NT2/D1 (cell line): Measurements from ENCODE around the gene KIF20B.

Experiments
- DNase-seq: peaks from one replicate; pipeline ENCODE4 v3.0.0-alpha.2; 2011; ENCODE audit warnings: low read depth, low spot score
- H3K27me3 ChIP-seq: 2 replicates; pipeline ENCODE4 v1.6.0; 2011; ENCODE audit warnings: mild to moderate bottlenecking; ENCODE audit not compliant: insufficient read length, insufficient read depth
- H3K36me3 ChIP-seq: 2 replicates; pipeline ENCODE4 v1.6.1; 2011; ENCODE audit warnings: mild to moderate bottlenecking, low read length, mixed read lengths; ENCODE audit not compliant: insufficient read depth, insufficient read length
- H3K4me1 ChIP-seq: 2 replicates; pipeline ENCODE4 v1.5.1; 2011; ENCODE audit not compliant: insufficient read depth, insufficient read length
- H3K4me3 ChIP-seq: 2 replicates; pipeline ENCODE4 v1.5.1; 2011; ENCODE audit warnings: low read depth; ENCODE audit not compliant: insufficient read length
- H3K9ac ChIP-seq: 2 replicates; pipeline ENCODE4 v1.6.0; 2011; ENCODE audit warnings: low read depth; ENCODE audit not compliant: insufficient read length
- H3K9me3 ChIP-seq: 2 replicates; pipeline ENCODE4 v1.5.1; 2011; ENCODE audit warnings: mild to moderate bottlenecking, low read length; ENCODE audit not compliant: insufficient read depth
- SUZ12 ChIP-seq: IDR thresholded peaks from 2 replicates; pipeline ENCODE4 v1.6.1; 2011; ENCODE audit not compliant: insufficient read length, insufficient read depth; ENCODE audit errors: extremely low read depth
- YY1 ChIP-seq: IDR thresholded peaks from 2 replicates; pipeline ENCODE4 v1.6.1; 2011; ENCODE audit not compliant: insufficient read length, insufficient read depth
- ZNF274 ChIP-seq: IDR thresholded peaks from 2 replicates; pipeline ENCODE4 v1.6.1; 2011; ENCODE audit warnings: mild to moderate bottlenecking, low read depth, low read length

Gene KIF20B

GRCh38 chr10:89706011-89706410, 4.6 kb downstream of the KIF20B start:
- Histone ChIP-seq H3K4me1 (no peaks in the 10 kb centered on the region), H3K27me3 (no peaks in the 10 kb centered on the region), H3K36me3 (peaks cover 26% of the 10 kb centered on the region), H3K4me3 (no peak overlapping the region), H3K9ac (no peak overlapping the region), H3K9me3 (no peaks in the 10 kb centered on the region)
- no peak for DNase-seq
- TF ChIP-seq YY1 (no peak), ZNF274 (no peak), SUZ12 (no peak)

- Histone ChIP-seq H3K9ac (no peak overlapping the region), H3K36me3 (peaks cover 36% of the 10 kb centered on the region), H3K4me1 (no peaks in the 10 kb centered on the region), H3K9me3 (no peaks in the 10 kb centered on the region), H3K27me3 (no peaks in the 10 kb centered on the region), H3K4me3 (no peak overlapping the region)
- TF ChIP-seq SUZ12, result no peak
- no peak for TF ChIP-seq YY1
- no peak for TF ChIP-seq ZNF274
- no peak for DNase-seq
Measured at GRCh38 chr10:89707372-89707771, 6.0 kb downstream of the KIF20B start.

DNA sequence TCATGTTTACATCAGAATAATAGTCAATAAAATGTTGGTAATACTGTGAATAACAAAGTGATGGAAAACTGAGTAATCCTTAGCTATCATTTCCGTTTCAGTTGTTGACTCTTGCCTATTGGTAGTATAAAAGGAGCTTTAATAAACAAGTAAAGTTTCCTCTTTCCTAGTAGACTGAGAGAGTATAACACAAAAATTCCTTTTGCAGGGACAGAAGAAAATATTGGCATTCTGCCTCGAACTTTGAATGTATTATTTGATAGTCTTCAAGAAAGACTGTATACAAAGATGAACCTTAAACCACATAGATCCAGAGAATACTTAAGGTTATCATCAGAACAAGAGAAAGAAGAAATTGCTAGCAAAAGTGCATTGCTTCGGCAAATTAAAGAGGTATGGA, 9.4 kb downstream of the KIF20B start:
- Histone ChIP-seq H3K27me3 (no peaks in the 10 kb centered on the region), H3K9me3 (no peaks in the 10 kb centered on the region), H3K36me3 (peaks cover 33% of the 10 kb centered on the region), H3K4me1 (no peaks in the 10 kb centered on the region), H3K9ac (no peak overlapping the region), H3K4me3 (no peak overlapping the region)
- TF ChIP-seq ZNF274 (no peak), YY1 (no peak), SUZ12 (no peak)
- DNase-seq, result no peak

- Histone ChIP-seq H3K4me1 (no peaks in the 10 kb centered on the region), H3K9ac (no peak overlapping the region), H3K36me3 (peaks cover 64% of the 10 kb centered on the region), H3K9me3 (no peaks in the 10 kb centered on the region), H3K27me3 (no peaks in the 10 kb centered on the region), H3K4me3 (no peak overlapping the region)
- no peak for TF ChIP-seq YY1
- TF ChIP-seq SUZ12, result no peak
- TF ChIP-seq ZNF274, result no peak
- DNase-seq, result no peak
Measured at GRCh38 chr10:89734616-89735015, 33.2 kb downstream of the KIF20B start.

DNA sequence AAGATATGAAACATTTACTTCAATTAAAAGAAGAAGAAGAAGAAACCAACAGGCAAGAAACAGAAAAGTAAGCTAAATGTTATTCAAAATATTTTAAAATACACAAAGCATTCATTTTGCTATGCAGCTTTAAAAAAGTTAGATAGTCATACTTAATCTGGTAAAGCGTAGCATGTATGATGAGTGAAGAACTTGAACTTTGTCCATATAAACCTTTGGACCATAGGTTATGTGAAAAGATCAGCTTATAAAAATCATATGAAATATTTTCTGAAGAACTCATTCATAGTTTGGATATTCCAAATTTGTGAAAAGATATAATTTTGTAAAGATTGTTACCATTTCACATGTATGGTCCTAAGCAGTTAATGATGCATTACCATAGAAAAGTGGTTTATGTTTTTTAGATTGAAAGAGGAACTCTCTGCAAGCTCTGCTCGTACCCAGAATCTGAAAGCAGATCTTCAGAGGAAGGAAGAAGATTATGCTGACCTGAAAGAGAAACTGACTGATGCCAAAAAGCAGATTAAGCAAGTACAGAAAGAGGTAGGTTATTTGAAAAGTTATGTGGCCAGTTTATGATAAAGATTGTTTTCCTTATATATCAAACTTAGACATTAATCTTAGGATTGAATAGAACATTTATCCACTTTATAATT, 37.3 kb downstream of the KIF20B start:
- H3K36me3 ChIP-seq, result peaks cover 51% of the 10 kb centered on the region

DNA sequence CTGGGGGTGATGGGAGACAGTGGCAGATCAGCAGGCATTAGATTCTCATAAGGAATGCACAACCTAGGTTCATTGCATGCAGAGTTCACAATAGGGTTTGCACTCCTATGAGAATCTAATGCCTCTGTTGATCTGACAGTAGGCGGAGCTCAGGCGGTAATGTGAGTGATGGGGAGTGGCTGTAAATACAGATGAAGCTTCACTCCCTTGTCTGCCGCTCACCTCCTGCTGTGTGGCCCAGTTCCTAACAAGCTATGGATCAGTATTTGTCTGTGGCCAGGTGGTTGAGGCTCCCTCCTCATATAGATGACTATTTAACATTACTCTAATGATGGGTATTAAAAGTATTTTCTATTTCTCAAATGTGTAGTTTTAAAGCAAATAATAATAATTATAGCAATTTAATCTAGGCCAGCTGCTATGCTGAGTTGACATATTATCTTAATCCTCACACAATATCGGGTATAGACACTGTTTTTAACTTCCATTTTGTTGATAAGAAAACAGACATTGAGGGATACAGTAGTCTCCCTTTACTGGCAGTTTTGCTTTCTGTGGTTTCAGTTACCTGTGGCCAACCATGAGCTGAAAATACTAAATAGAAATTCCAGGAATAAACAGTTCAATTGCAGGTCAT, 39.9 kb downstream of the KIF20B start:
- TF ChIP-seq YY1 (no peak), SUZ12 (no peak), ZNF274 (no peak)
- H3K27me3 ChIP-seq, result no peaks in the 10 kb centered on the region
- H3K9me3 ChIP-seq, result no peaks in the 10 kb centered on the region
- no peaks in the 10 kb centered on the region for H3K4me1 ChIP-seq
- no peak overlapping the region for H3K9ac ChIP-seq
- H3K36me3 ChIP-seq, result peaks cover 67% of the 10 kb centered on the region
- H3K4me3 ChIP-seq, result no peak overlapping the region
- DNase-seq, result no peak

More for the DNA sequence above, 37.3 kb downstream of the KIF20B start:
- DNase-seq, result no peak
- TF ChIP-seq ZNF274 (no peak), SUZ12 (no peak), YY1 (no peak)
- no peaks in the 10 kb centered on the region for H3K27me3 ChIP-seq
- no peaks in the 10 kb centered on the region for H3K4me1 ChIP-seq
- H3K9ac ChIP-seq, result no peak overlapping the region
- H3K4me3 ChIP-seq, result no peak overlapping the region
- no peaks in the 10 kb centered on the region for H3K9me3 ChIP-seq

DNA sequence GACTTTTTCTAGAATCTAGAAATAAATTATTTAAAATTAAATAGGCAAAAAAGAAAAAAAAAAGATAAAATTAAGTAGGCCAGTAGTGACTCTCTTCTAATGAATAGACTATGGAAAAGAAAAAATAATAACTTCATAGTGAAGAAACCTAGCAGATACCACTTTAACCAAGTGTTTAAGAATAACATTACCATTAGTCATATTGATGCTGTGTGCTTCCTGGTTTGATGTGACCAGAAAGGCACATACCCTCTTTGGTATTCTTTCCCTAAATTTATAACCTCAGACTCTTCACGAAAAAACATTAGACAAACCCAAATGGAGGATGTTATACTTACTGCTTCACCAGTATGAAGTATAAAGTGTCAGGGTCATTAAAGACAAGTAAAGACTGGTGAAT, 42.6 kb downstream of the KIF20B start:
- TF ChIP-seq ZNF274, result no peak
- TF ChIP-seq YY1, result no peak
- no peak for TF ChIP-seq SUZ12
- Histone ChIP-seq H3K4me3 (no peak overlapping the region), H3K4me1 (no peaks in the 10 kb centered on the region), H3K9me3 (no peaks in the 10 kb centered on the region), H3K9ac (no peak overlapping the region), H3K27me3 (no peaks in the 10 kb centered on the region), H3K36me3 (peaks cover 52% of the 10 kb centered on the region)
- DNase-seq, result no peak
